HG03064 (cell line): ENCODE results near the gene DEFB121.
"Not testable (repeated sequence)": the region's sequence is repeated elsewhere in the genome, so short reads cannot be mapped to it uniquely, and the experiment has no call there.

Experiments used
- ATAC-seq: cut with Tn5 transposase; IDR thresholded peaks from one replicate; pipeline ENCODE4 v1.9.1; 2021; ENCODE audit warnings: low read depth; ENCODE audit not compliant: unreplicated experiment

Gene DEFB121

GRCh38 chr20:31364272-31364671 is 41.7 kb downstream of the DEFB121 start:
- ATAC-seq, result not testable (repeated sequence)

GRCh38 chr20:31363295-31363694 is 42.7 kb downstream of the DEFB121 start:
- ATAC-seq, result no peak

GRCh38 chr20:31355981-31356380 is 50.0 kb downstream of the DEFB121 start:
- ATAC-seq, result no peak
